ENCODE data around the gene ZNF330. TPM values are rescaled to one million over a fixed set of nuclear protein-coding genes. Genes with fewer than 3 reads are reported as not detected.

Gene ZNF330
- polyA plus RNA-seq, 1 experiment = 19.8 TPM

DNA sequence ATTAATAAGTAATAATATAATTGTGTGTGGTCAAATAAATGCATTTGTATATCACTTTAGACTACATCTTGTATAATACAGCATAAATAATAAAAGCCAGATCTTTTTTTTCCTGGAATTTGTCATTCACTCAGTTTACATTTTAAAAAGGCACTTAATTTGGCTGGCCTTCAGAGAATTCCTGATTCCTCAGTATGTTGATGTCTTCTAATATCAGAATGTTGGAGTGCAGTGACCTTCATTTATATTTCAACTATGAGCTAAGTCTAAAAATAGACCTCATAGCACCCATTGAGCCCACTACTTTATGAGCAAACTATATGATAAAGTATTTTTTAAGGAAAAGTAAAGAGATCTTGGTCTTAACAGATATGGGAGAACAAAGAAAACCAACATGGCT is 27.8 kb downstream of the ZNF330 start:
- H3K27me3 ChIP-seq (ENCODE audit: control insufficient read depth, insufficient read depth, low read length) = no peaks in the 10 kb centered on the region
- no peaks in the 10 kb centered on the region for H3K36me3 ChIP-seq (ENCODE audit: control insufficient read depth, insufficient read depth, low read length)
- ChIA-PET CTCF (interaction anchor here (0.7 to 2.0 kb wide), 6 partner anchors 9 to 114 kb away, joined by 3 to 4 read pairs (median 3); no protein-coding TSS in a partner anchor), POLR2A (interaction anchor here (0.7 kb wide), 1 partner anchor 1097 kb away, joined by 3 read pairs; no protein-coding TSS in a partner anchor)
- no peak for DNase-seq (ENCODE audit: low read depth)
- TF ChIP-seq, protein P1, sequence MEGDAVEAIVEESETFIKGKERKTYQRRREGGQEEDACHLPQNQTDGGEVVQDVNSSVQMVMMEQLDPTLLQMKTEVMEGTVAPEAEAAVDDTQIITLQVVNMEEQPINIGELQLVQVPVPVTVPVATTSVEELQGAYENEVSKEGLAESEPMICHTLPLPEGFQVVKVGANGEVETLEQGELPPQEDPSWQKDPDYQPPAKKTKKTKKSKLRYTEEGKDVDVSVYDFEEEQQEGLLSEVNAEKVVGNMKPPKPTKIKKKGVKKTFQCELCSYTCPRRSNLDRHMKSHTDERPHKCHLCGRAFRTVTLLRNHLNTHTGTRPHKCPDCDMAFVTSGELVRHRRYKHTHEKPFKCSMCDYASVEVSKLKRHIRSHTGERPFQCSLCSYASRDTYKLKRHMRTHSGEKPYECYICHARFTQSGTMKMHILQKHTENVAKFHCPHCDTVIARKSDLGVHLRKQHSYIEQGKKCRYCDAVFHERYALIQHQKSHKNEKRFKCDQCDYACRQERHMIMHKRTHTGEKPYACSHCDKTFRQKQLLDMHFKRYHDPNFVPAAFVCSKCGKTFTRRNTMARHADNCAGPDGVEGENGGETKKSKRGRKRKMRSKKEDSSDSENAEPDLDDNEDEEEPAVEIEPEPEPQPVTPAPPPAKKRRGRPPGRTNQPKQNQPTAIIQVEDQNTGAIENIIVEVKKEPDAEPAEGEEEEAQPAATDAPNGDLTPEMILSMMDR (IDR thresholded peaks at IDR 0.05; ENCODE audit: insufficient read depth, low read depth, low read length) = no peak
- no peak overlapping the region for H3K4me3 ChIP-seq (ENCODE audit: low read depth, low read length)

DNA sequence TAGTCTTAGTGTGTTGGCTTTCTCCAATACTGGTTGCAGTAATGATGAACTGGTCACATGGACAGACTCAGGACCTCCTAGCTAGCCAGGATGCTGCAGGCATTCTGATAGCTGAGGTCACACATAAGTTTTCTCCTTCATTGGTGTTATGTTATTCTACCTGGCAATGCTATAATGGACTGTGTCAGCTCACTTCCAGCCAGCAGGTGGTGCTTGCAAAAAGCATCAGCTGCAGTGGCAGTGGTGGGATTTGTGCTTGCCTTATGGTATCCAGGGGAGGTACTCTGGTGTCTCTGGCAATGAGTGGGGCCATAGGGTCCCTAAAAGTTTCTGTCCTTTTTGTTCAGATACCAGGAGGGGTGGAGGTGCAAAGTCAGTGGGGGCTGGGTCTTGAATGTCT is 33.6 kb downstream of the ZNF330 start:
- POLR2A ChIA-PET = no interaction called here
- DNase-seq (ENCODE audit: low read depth) = no peak
- TF ChIP-seq, protein P1 (IDR thresholded peaks at IDR 0.05; ENCODE audit: insufficient read depth, low read depth, low read length) = no peak
- CTCF ChIA-PET = interaction anchor here (0.9 kb wide), 1 partner anchor 15 kb away, joined by 3 read pairs; no protein-coding TSS in a partner anchor
- no peaks in the 10 kb centered on the region for H3K27me3 ChIP-seq (ENCODE audit: control insufficient read depth, insufficient read depth, low read length)
- no peak overlapping the region for H3K4me3 ChIP-seq (ENCODE audit: low read depth, low read length)
- no peaks in the 10 kb centered on the region for H3K36me3 ChIP-seq (ENCODE audit: control insufficient read depth, insufficient read depth, low read length)

- no peak for DNase-seq (ENCODE audit: low read depth)
- TF ChIP-seq, protein P1 (IDR thresholded peaks at IDR 0.05; ENCODE audit: insufficient read depth, low read depth, low read length) = no peak
- Histone ChIP-seq H3K27me3 (ENCODE audit: control insufficient read depth, insufficient read depth, low read length) (no peaks in the 10 kb centered on the region), H3K36me3 (ENCODE audit: control insufficient read depth, insufficient read depth, low read length) (no peaks in the 10 kb centered on the region), H3K4me3 (ENCODE audit: low read depth, low read length) (no peak overlapping the region)
- CTCF ChIA-PET = interaction anchor here (0.8 to 1.1 kb wide), 3 partner anchors 12 to 19 kb away, joined by 3 to 4 read pairs (median 3); no protein-coding TSS in a partner anchor
- POLR2A ChIA-PET = no interaction called here
These were observed 34.3 kb downstream of the ZNF330 start for GRCh38 chr4:141255016-141255415.

DNA sequence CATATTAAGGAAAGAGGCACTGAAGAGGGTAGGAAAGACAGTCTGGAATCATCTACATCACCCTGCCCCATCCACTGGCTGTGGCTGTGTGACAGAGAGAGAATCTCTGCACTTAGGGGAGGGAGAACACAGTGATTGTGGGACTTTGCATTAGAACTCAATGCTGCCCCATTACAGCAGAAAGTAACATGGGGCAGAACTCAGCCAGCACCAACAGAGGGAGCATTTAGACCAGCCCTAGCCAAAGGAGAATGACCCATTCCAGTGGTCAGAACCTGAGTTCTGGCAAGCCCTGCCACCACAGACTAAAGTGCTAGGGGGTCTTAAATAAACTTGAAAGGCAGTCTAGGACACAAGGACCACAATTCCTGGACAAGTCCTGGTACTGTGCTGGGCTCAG is 37.9 kb downstream of the ZNF330 start:
- ChIA-PET CTCF (no interaction called here), POLR2A (no interaction called here)
- TF ChIP-seq, protein P1 (IDR thresholded peaks at IDR 0.05; ENCODE audit: insufficient read depth, low read depth, low read length) = no peak
- H3K4me3 ChIP-seq (ENCODE audit: low read depth, low read length) = no peak overlapping the region
- DNase-seq (ENCODE audit: low read depth) = no peak
- H3K36me3 ChIP-seq (ENCODE audit: control insufficient read depth, insufficient read depth, low read length) = no peaks in the 10 kb centered on the region
- no peaks in the 10 kb centered on the region for H3K27me3 ChIP-seq (ENCODE audit: control insufficient read depth, insufficient read depth, low read length)

- H3K4me3 ChIP-seq (ENCODE audit: low read depth, low read length) = no peak overlapping the region
- DNase-seq (ENCODE audit: low read depth) = peak; percentile 92
- TF ChIP-seq, protein P1 (IDR thresholded peaks at IDR 0.05; ENCODE audit: insufficient read depth, low read depth, low read length) = no peak
- ChIA-PET CTCF (interaction anchor here (0.6 to 1.7 kb wide), 5 partner anchors 11 to 1375 kb away, joined by 3 to 5 read pairs (median 4); no protein-coding TSS in a partner anchor), POLR2A (interaction anchor here (0.6 kb wide), 2 partner anchors 53 to 595 kb away, joined by 3 to 6 read pairs; no protein-coding TSS in a partner anchor)
- H3K36me3 ChIP-seq (ENCODE audit: control insufficient read depth, insufficient read depth, low read length) = no peaks in the 10 kb centered on the region
- no peaks in the 10 kb centered on the region for H3K27me3 ChIP-seq (ENCODE audit: control insufficient read depth, insufficient read depth, low read length)
These were observed 55.1 kb downstream of the ZNF330 start for GRCh38 chr4:141275834-141276233.
